Smooth muscle cell (in vitro differentiated cells): ENCODE measurements around the gene CREB3L1. TPM values are rescaled to one million over a fixed set of nuclear protein-coding genes. Genes with fewer than 3 reads are reported as not detected.

ENCODE experiments used
- DNase-seq: peaks from one replicate; lab custom pipeline; 2025; ENCODE audit not compliant: unreplicated experiment; lab: John Stamatoyannopoulos, UW
- H2AFZ ChIP-seq: fragments of 200-600 bp; sonication (generic); 2 replicates; pipeline ENCODE4 v1.6.0; 2016; ENCODE audit warnings: antibody characterized with exemption, low read depth, mild to moderate bottlenecking
- H3F3A ChIP-seq: fragments of 200-600 bp; sonication (generic); 2 replicates; pipeline ENCODE4 v1.6.0; 2017; ENCODE audit warnings: antibody characterized with exemption, low read depth
- H3K27ac ChIP-seq: fragments of 200-600 bp; sonication (generic); 2 replicates; pipeline ENCODE4 v1.5.1; 2016; ENCODE audit warnings: low read depth, mild to moderate bottlenecking
- H3K27me3 ChIP-seq: fragments of 200-600 bp; sonication (generic); 2 replicates; pipeline ENCODE4 v1.6.1; 2016; ENCODE audit warnings: low read depth, mild to moderate bottlenecking
- H3K36me3 ChIP-seq: fragments of 200-600 bp; sonication (generic); 2 replicates; pipeline ENCODE4 v1.5.1; 2016; ENCODE audit warnings: low read depth
- H3K4me1 ChIP-seq: fragments of 200-600 bp; sonication (generic); 2 replicates; pipeline ENCODE4 v1.5.1; 2016; ENCODE audit warnings: low read depth
- H3K4me2 ChIP-seq: fragments of 200-600 bp; sonication (generic); 2 replicates; pipeline ENCODE4 v1.6.0; 2016; ENCODE audit warnings: mild to moderate bottlenecking
- H3K4me3 ChIP-seq: fragments of 200-600 bp; sonication (generic); 2 replicates; pipeline ENCODE4 v1.5.1; 2016; ENCODE audit warnings: mild to moderate bottlenecking
- H3K79me2 ChIP-seq: fragments of 200-600 bp; sonication (generic); 2 replicates; pipeline ENCODE4 v1.6.0; 2016; ENCODE audit warnings: low read depth, mild to moderate bottlenecking
- H3K9ac ChIP-seq: fragments of 200-600 bp; sonication (generic); 2 replicates; pipeline ENCODE4 v1.6.0; 2016; ENCODE audit warnings: low read depth
- H3K9me3 ChIP-seq: fragments of 200-600 bp; sonication (generic); replicated peaks from 2 replicates; pipeline ENCODE4 v1.5.1; 2016; ENCODE audit warnings: low read depth
- H4K20me1 ChIP-seq: fragments of 200-600 bp; sonication (generic); 2 replicates; pipeline ENCODE4 v1.6.0; 2016; ENCODE audit warnings: low read depth
- WGBS: methylation state at CpG from one replicate; pipeline ENCODE4 v1.1.7; 2016; ENCODE audit warnings: low lambda C conversion rate; 5-methylcytosine and 5-hydroxymethylcytosine counted together
- polyA plus RNA-seq: library from polyadenylated mRNA; unstranded; fragments of >200 nt; fragmentation: Nextera tagmentation; extraction: Ambion mirVana; gene quantifications from 2 replicates; pipeline ENCODE4 v1.2.1, GENCODE V29; 2016
- total RNA-seq: library from RNA; depleted of rRNA; stranded (reverse); fragments of >200 nt; gene quantifications from 2 replicates; pipeline ENCODE4 v1.2.3, GENCODE V29; 2014
- TF ChIP-seq, protein P1 (sequence below): fragments of 200-600 bp; sonication (generic); IDR thresholded peaks from 2 replicates; pipeline ENCODE4 v1.5.1; 2017; ENCODE audit warnings: borderline replicate concordance, mild to moderate bottlenecking, antibody characterized with exemption; ENCODE audit not compliant: insufficient read depth, poor library complexity, severe bottlenecking

The CREB3L1 gene
- total and polyA plus RNA-seq, 2 experiments from 2014 or later = 63.3 to 437 TPM

DNA sequence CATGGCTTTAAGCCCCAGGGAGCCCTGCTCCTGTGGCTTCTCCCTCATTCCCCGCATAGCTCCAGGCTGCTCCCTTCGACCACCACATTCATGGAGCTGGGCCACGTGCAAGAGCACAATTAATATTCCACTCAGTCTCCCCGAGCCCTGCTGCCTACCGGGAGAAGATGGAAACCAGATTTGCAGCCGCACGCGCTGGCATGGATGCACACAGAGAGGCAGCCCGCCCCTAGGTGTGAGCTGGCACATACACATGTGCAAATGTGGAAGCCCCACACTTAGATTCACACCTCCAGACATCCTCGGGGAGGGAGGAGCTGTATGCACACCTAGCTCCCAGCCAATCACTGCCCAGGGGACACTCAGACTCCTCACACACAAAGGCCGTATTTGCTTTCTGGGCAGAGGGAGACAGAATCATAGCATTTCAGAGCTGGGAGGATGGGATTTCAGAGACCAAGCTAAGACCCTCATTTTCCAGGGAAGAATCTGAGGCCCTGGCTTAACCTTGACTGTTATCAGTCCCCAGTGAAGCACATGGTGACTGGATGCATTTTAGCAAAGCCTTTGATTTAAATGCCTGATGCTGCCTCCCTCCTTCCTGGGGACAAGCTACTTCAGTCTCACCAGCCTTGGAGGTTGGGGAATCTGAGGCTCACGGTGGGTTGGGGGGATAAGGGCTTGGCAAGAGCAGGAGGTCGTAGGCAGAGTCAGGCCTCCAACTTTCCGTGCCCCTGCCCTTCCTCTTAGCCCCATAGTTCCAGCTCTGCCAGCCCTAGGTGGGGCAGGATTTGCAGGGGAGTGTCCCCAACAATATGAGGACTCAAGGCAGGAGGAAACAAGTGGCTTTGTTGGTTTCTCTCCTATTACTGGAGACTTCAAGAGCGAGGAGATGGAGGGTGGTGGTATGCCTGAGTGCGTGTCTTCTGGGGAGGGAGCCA is 5.3 kb upstream of the CREB3L1 start:
- Histone ChIP-seq H3K4me2 (peak overlapping the region; percentile 29), H3F3A (peaks cover 11% of the 10 kb centered on the region), H4K20me1 (no peaks in the 10 kb centered on the region), H3K27me3 (no peaks in the 10 kb centered on the region), H3K4me3 (no peak overlapping the region), H3K27ac (peak overlapping the region; percentile 60), H3K4me1 (peaks cover 17% of the 10 kb centered on the region), H3K79me2 (no peaks in the 10 kb centered on the region), H3K36me3 (no peaks in the 10 kb centered on the region), H3K9ac (no peak overlapping the region), H3K9me3 (no peaks in the 10 kb centered on the region), H2AFZ (peak overlapping the region; percentile 30)
- TF ChIP-seq, protein P1, sequence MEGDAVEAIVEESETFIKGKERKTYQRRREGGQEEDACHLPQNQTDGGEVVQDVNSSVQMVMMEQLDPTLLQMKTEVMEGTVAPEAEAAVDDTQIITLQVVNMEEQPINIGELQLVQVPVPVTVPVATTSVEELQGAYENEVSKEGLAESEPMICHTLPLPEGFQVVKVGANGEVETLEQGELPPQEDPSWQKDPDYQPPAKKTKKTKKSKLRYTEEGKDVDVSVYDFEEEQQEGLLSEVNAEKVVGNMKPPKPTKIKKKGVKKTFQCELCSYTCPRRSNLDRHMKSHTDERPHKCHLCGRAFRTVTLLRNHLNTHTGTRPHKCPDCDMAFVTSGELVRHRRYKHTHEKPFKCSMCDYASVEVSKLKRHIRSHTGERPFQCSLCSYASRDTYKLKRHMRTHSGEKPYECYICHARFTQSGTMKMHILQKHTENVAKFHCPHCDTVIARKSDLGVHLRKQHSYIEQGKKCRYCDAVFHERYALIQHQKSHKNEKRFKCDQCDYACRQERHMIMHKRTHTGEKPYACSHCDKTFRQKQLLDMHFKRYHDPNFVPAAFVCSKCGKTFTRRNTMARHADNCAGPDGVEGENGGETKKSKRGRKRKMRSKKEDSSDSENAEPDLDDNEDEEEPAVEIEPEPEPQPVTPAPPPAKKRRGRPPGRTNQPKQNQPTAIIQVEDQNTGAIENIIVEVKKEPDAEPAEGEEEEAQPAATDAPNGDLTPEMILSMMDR = no peak
- DNase-seq = no peak
- WGBS = 67% methylated on average over 16 of the region's 16 CpGs

DNA sequence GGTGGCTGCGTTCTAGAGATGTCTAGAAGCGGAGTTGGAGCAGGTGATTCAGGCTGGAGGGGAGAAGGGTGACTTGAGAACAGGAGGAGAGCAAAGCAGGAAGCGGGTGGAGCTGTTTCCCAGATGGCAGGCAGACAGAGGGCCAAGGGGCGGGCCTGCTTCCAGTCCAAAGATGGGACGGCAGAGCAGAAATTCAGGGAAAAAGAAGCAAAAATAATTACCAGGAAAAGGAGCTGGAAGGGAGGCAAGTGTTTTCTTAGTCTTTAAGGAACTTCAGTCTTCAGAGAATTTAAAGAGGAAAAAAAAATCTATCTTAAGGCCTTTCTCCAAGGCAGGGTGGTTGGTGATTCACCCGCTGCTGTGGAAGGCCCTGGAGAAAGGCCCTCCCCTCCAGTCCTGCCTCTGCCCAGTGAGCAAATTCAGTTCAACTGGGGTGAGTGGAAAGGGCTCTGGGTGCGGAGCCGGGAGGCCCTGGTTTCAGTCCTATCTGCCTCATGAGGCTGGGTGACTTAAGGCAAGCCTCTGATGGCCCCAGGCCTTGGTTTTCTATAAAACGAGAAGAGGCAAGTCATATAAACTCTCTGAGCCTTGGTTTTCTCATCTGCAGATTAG is 4.5 kb upstream of the CREB3L1 start:
- TF ChIP-seq, protein P1 = no peak
- peaks cover 17% of the 10 kb centered on the region for H3K4me1 ChIP-seq
- peaks cover 7% of the 10 kb centered on the region for H3K79me2 ChIP-seq
- peaks cover 11% of the 10 kb centered on the region for H3F3A ChIP-seq
- H3K9ac ChIP-seq = no peak overlapping the region
- no peaks in the 10 kb centered on the region for H3K9me3 ChIP-seq
- H4K20me1 ChIP-seq = no peaks in the 10 kb centered on the region
- H3K36me3 ChIP-seq = no peaks in the 10 kb centered on the region
- peak overlapping the region; percentile 21 for H2AFZ ChIP-seq
- WGBS = 34% methylated on average over 9 of the region's 9 CpGs
- no peak for DNase-seq
- H3K27ac ChIP-seq = peak overlapping the region; percentile 60
- H3K4me2 ChIP-seq = peak overlapping the region; percentile 29
- H3K4me3 ChIP-seq = no peak overlapping the region
- H3K27me3 ChIP-seq = no peaks in the 10 kb centered on the region

DNA sequence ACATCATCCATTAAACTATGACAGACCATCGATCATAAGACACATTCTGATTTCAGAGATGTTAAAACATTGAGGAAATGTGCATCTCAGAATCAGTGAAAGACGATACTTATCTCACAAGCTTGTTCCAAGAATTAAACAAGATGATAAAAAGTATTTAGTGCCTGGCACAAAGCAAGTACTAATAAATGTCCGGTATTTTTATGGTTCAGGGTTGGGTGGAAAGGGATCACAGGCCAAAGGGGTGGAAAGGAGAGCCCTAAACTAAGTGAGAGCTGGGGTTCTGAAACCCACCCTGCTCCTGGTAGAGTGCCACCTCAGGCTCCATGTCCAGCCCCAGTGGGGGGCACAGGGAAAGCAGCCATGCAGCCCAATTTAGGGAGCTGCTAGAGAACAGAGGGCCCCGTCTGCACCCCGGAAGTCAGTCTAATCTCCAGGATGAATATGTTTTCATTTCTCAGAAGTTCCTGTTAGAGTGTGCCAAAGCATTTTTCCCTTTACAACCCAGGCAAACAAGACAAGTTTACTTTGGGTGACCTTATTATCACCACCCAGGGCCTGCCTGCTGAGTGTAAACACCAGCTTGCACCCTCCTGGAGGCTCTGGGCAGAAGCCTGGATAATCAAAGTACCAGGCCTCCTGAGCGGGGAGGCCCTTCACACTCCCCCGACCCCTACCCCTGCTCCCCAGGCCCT is 3.8 kb upstream of the CREB3L1 start:
- Histone ChIP-seq H3K4me2 (peak overlapping the region; percentile 15), H3K36me3 (no peaks in the 10 kb centered on the region), H4K20me1 (peaks cover 4% of the 10 kb centered on the region), H3K27ac (peak overlapping the region; percentile 60), H3K9me3 (no peaks in the 10 kb centered on the region), H3K9ac (no peak overlapping the region), H3K4me3 (no peak overlapping the region), H2AFZ (no peak overlapping the region), H3K27me3 (no peaks in the 10 kb centered on the region), H3F3A (peaks cover 11% of the 10 kb centered on the region), H3K79me2 (peaks cover 14% of the 10 kb centered on the region), H3K4me1 (peaks cover 19% of the 10 kb centered on the region)
- 50% methylated on average over 7 of the region's 7 CpGs for WGBS
- DNase-seq = no peak
- TF ChIP-seq, protein P1 = no peak
